K562 (cell line): Measurements from ENCODE around the gene SERINC5. TPM values are rescaled to one million over a fixed set of nuclear protein-coding genes. Genes with fewer than 3 reads are reported as not detected.

Experiments
- CBX3 ChIP-seq, 2 experiments: IDR thresholded peaks; 1 replicate in 1 of 2; 2 replicates in 1 of 2; pipeline ENCODE4 v1.6.1; 2012; ENCODE audit warnings: inconsistent platforms in 2 of 2, low read length in 2 of 2, borderline replicate concordance in 1 of 2, control low read depth in 1 of 2
- CCNT2 ChIP-seq: IDR thresholded peaks from 2 replicates; pipeline ENCODE4 v1.6.1; 2011; ENCODE audit warnings: borderline replicate concordance, low read depth, mild to moderate bottlenecking, moderate library complexity, mixed read lengths, low read length; ENCODE audit not compliant: insufficient read length; ENCODE audit errors: extremely low read depth
- EP400 ChIP-seq: fragments of 450-650 bp; IDR thresholded peaks from 2 replicates; pipeline ENCODE4 v1.6.1; 2017; ENCODE audit warnings: antibody characterized with exemption, mild to moderate bottlenecking, moderate library complexity
- ID3 ChIP-seq, 2 experiments: fragments of 250-450 bp in 1 of 2; fragments of 450-650 bp in 1 of 2; sonication (Bioruptor Pico) in 1 of 2; IDR thresholded peaks; 2 replicates each; pipeline versions ENCODE4 v1.6.1 to v1.8.0; 2016 to 2021; ENCODE audit warnings: mild to moderate bottlenecking in 2 of 2, moderate library complexity in 2 of 2, missing compliant biosample characterization in 1 of 2, missing genetic modification characterization in 1 of 2
- MCM7 ChIP-seq, 2 experiments: fragments of 450-650 bp; IDR thresholded peaks; 2 replicates each; pipeline ENCODE4 v1.6.1; 2016 to 2018
- MIER1 ChIP-seq: fragments of 450-650 bp; IDR thresholded peaks from 2 replicates; pipeline ENCODE4 v1.6.1; 2016; ENCODE audit warnings: antibody characterized with exemption, mild to moderate bottlenecking, low read depth
- SAFB ChIP-seq: fragments of 200-400 bp; formaldehyde crosslinking; IDR thresholded peaks from 2 replicates; pipeline ENCODE4 v1.6.1; 2017; ENCODE audit warnings: low read depth, low read length, borderline replicate concordance
- SUPT5H ChIP-seq: fragments of 450-650 bp; IDR thresholded peaks from 2 replicates; pipeline ENCODE4 v1.6.1; 2016
- TAF1 ChIP-seq: IDR thresholded peaks from 2 replicates; pipeline ENCODE4 v1.6.1; 2011; ENCODE audit warnings: mild to moderate bottlenecking, low read length, moderate library complexity; ENCODE audit not compliant: insufficient read depth, control insufficient read depth, severe bottlenecking; ENCODE audit errors: extremely low read depth
- YY1 ChIP-seq, 3 experiments: IDR thresholded peaks; 2 replicates each; pipeline ENCODE4 v1.6.1; 2011; ENCODE audit warnings: low read length in 2 of 3, mild to moderate bottlenecking in 2 of 3, moderate library complexity in 2 of 3, borderline replicate concordance in 1 of 3, control low read depth in 1 of 3, low read depth in 1 of 3; ENCODE audit not compliant: insufficient read depth in 3 of 3, insufficient replicate concordance in 2 of 3, control insufficient read depth in 1 of 3, insufficient read length in 1 of 3; ENCODE audit errors: extremely low read depth in 1 of 3
- ZBTB12 ChIP-seq: fragments of 250-450 bp; sonication (Bioruptor Pico); IDR thresholded peaks from 2 replicates; pipeline ENCODE4 v1.4.0; 2020
- ZNF217 ChIP-seq: sonication (generic); formaldehyde crosslinking; IDR thresholded peaks from 2 replicates; pipeline ENCODE4 v1.8.0; 2022; ENCODE audit warnings: mild to moderate bottlenecking, missing genetic modification reagents
- ZNF224 ChIP-seq: sonication (generic); formaldehyde crosslinking; IDR thresholded peaks from 2 replicates; pipeline ENCODE4 v1.8.0; 2022; ENCODE audit warnings: mild to moderate bottlenecking, missing genetic modification reagents
- ZNF830 ChIP-seq: fragments of 250-450 bp; sonication (Bioruptor Pico); IDR thresholded peaks from 2 replicates; pipeline ENCODE4 v1.5.0; 2021; ENCODE audit warnings: mild to moderate bottlenecking
- polyA plus RNA-seq, 8 experiments: library from polyadenylated mRNA; depleted of rRNA in 4 of 8; stranded (reverse) in 5 of 8; unstranded in 3 of 8; fragments of >200 nt; fragmentation: Nextera tagmentation in 2 of 8; fragmentation: Illumina TruSeq in 1 of 8; extraction: Ambion mirVana in 2 of 8; extraction: Trizol in 1 of 8; gene quantifications; 2 replicates each; pipeline versions ENCODE4 v1.2.1 to v1.2.3, GENCODE V29; 2011 to 2014; ENCODE audit warnings: inconsistent platforms in 1 of 8, missing spikeins in 1 of 8
- total RNA-seq, 7 experiments: library from RNA; depleted of rRNA in 6 of 7; stranded (reverse); fragments of >200 nt in 6 of 7; fragmentation: Illumina TruSeq in 2 of 7; extraction: Trizol in 2 of 7; gene quantifications; 2 replicates each; pipeline versions ENCODE4 v1.2.1 to v1.2.3, GENCODE V29; 2011 to 2021; ENCODE audit warnings: low replicate concordance in 1 of 7

The SERINC5 gene
- total and polyA plus RNA-seq, 9 of the 15 experiments (the other 6 are each of a cell fraction or from before 2014, with no cell fraction given) = 1.4 to 7.9 (median 3.7) TPM

GRCh38 chr5:80255811-80256712, at the start of gene SERINC5 (continued):
- 0 out of 2 replicates have a peak, but pooled peaks have one; percentile 40 for TF ChIP-seq ZBTB12 (CRISPR knock-in tag)
- TF ChIP-seq ZNF224 (CRISPR knock-in tag) = no peak
- no peak for TF ChIP-seq MIER1
- no peak for TF ChIP-seq SAFB
- TF ChIP-seq ZNF830 (CRISPR knock-in tag) = no peak
- TF ChIP-seq YY1 (IDR thresholded peaks at IDR 0.05; ENCODE audit: borderline replicate concordance in 1 of 3, control insufficient read depth in 1 of 3, extremely low read depth in 1 of 3, insufficient read depth in 3 of 3, insufficient read length in 1 of 3, insufficient replicate concordance in 2 of 3, low read depth in 1 of 3, low read length in 2 of 3) = peak in 2 of 3 experiments; percentile 42 to 72
- no peak for TF ChIP-seq ID3 (CRISPR knock-in tag; IDR thresholded peaks at IDR 0.05)
- peak; percentile 43; the same call in 1 of the 2 replicates for TF ChIP-seq ID3 (tag; IDR thresholded peaks at IDR 0.05)
- TF ChIP-seq CCNT2 = peak; percentile 55
- TF ChIP-seq MCM7 (IDR thresholded peaks at IDR 0.05) = no peak
- peak; percentile 89 for TF ChIP-seq SUPT5H
- TF ChIP-seq TAF1 = peak; percentile 92
- TF ChIP-seq CBX3 (IDR thresholded peaks at IDR 0.05; ENCODE audit: borderline replicate concordance in 1 of 2, low read length in 2 of 2) = no peak
- TF ChIP-seq ZNF217 (CRISPR knock-in tag) = no peak
- peak; percentile 49; the same call in 1 of the 2 replicates for TF ChIP-seq EP400
